ENCODE data around the gene SHB. TPM values are rescaled to one million over a fixed set of nuclear protein-coding genes. Genes with fewer than 3 reads are reported as not detected.
A peak's percentile ranks its signal among the peaks of the same experiment; 100 is the strongest.

SHB gene
- total and polyA plus RNA-seq, 2 donors = 4.9 to 5.5 TPM

DNA sequence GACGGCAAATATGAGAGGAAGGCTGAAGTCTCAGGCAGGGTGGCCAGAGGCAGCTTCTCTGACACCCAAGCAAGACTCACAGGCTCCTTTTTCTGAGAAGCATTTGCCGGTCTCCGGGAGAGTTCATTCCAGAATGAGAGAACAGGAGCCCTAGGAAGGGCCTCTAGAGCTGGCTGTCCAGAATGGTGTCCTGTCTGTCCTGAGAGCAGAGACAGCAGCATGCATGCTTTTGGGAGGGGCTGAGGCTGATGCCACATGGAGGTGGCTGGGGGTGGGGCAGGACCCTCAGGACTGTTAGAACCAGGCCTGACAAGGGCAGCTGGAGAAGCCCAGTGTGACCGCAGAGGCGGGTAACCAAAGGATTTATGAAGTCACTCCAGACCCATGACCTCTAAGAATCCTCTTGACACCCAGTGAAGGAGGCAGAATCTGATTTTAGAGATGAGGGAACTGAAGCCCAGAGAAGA is 60.0 kb downstream of the SHB start:
- no peak for DNase-seq (ENCODE audit: low read depth in 6 of 9, low spot score in 9 of 9)
- WGBS = 98% methylated on average over 5 of the region's 5 CpGs
- Histone ChIP-seq H3K27ac (ENCODE audit: low read depth in 1 of 2, low read length in 1 of 2) (no peak overlapping the region), H3K9me3 (ENCODE audit: control insufficient read depth in 2 of 2, insufficient read depth in 1 of 2, low read length in 1 of 2) (no peaks in the 10 kb centered on the region), H3K4me3 (ENCODE audit: low read length in 2 of 2) (no peak overlapping the region), H3K27me3 (ENCODE audit: control insufficient read depth in 2 of 2, insufficient read depth in 1 of 2, low read length in 1 of 2) (no peaks in the 10 kb centered on the region), H3K36me3 (ENCODE audit: control insufficient read depth in 2 of 2, insufficient read depth in 2 of 2, low read length in 1 of 2) (peaks cover 0 to 2% of the 10 kb centered on the region in 2 donors), H3K4me1 (ENCODE audit: control insufficient read depth in 2 of 2, insufficient read depth in 2 of 2, low read length in 2 of 2) (peaks cover 10 to 20% of the 10 kb centered on the region in 2 donors)

DNA sequence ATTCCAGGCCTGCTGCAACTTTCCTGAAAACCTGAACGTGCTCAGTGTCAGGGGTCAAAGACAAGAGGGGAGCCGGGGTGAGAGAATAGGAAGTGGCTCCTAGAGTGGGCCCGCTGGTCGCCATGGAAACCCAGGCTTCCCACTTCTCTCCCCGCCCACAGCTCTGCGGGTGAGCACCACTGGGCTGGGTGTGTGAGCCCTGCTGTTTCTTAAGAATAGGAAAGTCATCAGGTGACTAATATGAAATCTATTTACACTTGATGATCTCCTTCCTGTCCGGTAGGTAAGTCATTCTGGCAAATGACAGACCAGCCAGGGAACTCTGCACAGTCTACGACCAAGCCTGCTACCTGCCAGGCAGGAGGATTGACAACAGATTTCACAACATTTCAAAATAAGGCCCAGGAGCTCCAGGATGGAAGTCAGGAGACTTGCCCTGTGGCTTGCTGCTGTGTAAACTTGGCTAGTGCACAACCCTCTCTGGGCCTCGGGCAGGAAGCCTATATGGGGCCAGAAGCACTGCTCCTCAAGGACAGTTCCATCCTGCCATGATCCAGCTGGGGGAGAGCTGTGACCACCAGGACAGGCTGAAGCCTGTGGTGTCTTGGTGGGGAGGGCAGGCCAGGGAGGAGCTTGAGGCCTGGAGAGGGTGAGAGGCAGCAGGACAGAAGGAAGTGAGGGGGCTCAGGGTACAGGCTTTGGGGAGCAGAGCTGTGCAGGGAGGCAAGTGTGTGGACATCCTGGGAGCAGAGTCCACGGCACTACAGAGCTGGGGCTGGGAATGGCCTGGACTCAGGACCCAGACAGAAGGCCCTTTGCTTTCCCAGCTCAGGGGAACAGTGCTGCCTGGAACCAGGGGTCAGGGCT is 60.6 kb downstream of the SHB start:
- Histone ChIP-seq H3K4me1 (ENCODE audit: control insufficient read depth in 2 of 2, insufficient read depth in 2 of 2, low read length in 2 of 2) (peaks cover 10 to 25% of the 10 kb centered on the region in 2 donors), H3K9me3 (ENCODE audit: control insufficient read depth in 2 of 2, insufficient read depth in 1 of 2, low read length in 1 of 2) (no peaks in the 10 kb centered on the region), H3K36me3 (ENCODE audit: control insufficient read depth in 2 of 2, insufficient read depth in 2 of 2, low read length in 1 of 2) (peaks cover 0 to 2% of the 10 kb centered on the region in 2 donors), H3K27me3 (ENCODE audit: control insufficient read depth in 2 of 2, insufficient read depth in 1 of 2, low read length in 1 of 2) (no peaks in the 10 kb centered on the region), H3K4me3 (ENCODE audit: low read length in 2 of 2) (no peak overlapping the region), H3K27ac (ENCODE audit: low read depth in 1 of 2, low read length in 1 of 2) (peak overlapping the region in 1 of 2 donors; percentile 8)
- peak in 4 of 9 donors; percentile 42 to 73 (median 55) for DNase-seq (ENCODE audit: low read depth in 6 of 9, low spot score in 9 of 9)
- 25% methylated on average over 10 of the region's 10 CpGs for WGBS

- H3K4me3 ChIP-seq (ENCODE audit: low read length in 2 of 2) = no peak overlapping the region
- peaks cover 0 to 2% of the 10 kb centered on the region in 2 donors for H3K36me3 ChIP-seq (ENCODE audit: control insufficient read depth in 2 of 2, insufficient read depth in 2 of 2, low read length in 1 of 2)
- no peak overlapping the region for H3K27ac ChIP-seq (ENCODE audit: low read depth in 1 of 2, low read length in 1 of 2)
- H3K9me3 ChIP-seq (ENCODE audit: control insufficient read depth in 2 of 2, insufficient read depth in 1 of 2, low read length in 1 of 2) = no peaks in the 10 kb centered on the region
- DNase-seq (ENCODE audit: low read depth in 6 of 9, low spot score in 9 of 9) = no peak
- H3K27me3 ChIP-seq (ENCODE audit: control insufficient read depth in 2 of 2, insufficient read depth in 1 of 2, low read length in 1 of 2) = no peaks in the 10 kb centered on the region
- 98% methylated on average over 5 of the region's 5 CpGs for WGBS
- H3K4me1 ChIP-seq (ENCODE audit: control insufficient read depth in 2 of 2, insufficient read depth in 2 of 2, low read length in 2 of 2) = peaks cover 10 to 29% of the 10 kb centered on the region in 2 donors
Measured at GRCh38 chr9:38007016-38007415, 62.0 kb downstream of the SHB start.

DNA sequence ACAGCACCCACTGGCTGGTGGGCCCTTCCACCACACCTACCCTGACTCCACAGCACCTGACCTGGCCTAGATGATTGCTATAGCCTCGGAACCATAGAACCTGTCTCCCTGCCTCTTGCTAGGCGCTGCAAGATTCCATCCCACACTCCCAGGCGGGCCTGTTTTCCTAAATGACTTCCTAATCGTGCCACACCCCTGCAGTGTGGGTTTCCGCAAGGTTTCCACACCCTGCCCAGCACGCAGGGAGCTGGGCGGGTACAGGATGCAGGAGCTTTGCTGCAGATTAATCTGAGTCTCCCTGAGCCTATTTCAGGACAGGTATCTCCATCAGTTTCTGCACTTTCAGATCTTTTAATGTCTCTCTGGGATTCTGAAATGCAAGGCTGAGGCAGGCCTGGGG is 62.9 kb downstream of the SHB start:
- Histone ChIP-seq H3K27ac (ENCODE audit: low read depth in 1 of 2, low read length in 1 of 2) (no peak overlapping the region), H3K4me3 (ENCODE audit: low read length in 2 of 2) (no peak overlapping the region), H3K4me1 (ENCODE audit: control insufficient read depth in 2 of 2, insufficient read depth in 2 of 2, low read length in 2 of 2) (peaks cover 10 to 34% of the 10 kb centered on the region in 2 donors), H3K27me3 (ENCODE audit: control insufficient read depth in 2 of 2, insufficient read depth in 1 of 2, low read length in 1 of 2) (no peaks in the 10 kb centered on the region), H3K9me3 (ENCODE audit: control insufficient read depth in 2 of 2, insufficient read depth in 1 of 2, low read length in 1 of 2) (no peaks in the 10 kb centered on the region), H3K36me3 (ENCODE audit: control insufficient read depth in 2 of 2, insufficient read depth in 2 of 2, low read length in 1 of 2) (peaks cover 0 to 2% of the 10 kb centered on the region in 2 donors)
- WGBS = 92% methylated on average over 7 of the region's 7 CpGs
- no peak for DNase-seq (ENCODE audit: low read depth in 6 of 9, low spot score in 9 of 9)

DNA sequence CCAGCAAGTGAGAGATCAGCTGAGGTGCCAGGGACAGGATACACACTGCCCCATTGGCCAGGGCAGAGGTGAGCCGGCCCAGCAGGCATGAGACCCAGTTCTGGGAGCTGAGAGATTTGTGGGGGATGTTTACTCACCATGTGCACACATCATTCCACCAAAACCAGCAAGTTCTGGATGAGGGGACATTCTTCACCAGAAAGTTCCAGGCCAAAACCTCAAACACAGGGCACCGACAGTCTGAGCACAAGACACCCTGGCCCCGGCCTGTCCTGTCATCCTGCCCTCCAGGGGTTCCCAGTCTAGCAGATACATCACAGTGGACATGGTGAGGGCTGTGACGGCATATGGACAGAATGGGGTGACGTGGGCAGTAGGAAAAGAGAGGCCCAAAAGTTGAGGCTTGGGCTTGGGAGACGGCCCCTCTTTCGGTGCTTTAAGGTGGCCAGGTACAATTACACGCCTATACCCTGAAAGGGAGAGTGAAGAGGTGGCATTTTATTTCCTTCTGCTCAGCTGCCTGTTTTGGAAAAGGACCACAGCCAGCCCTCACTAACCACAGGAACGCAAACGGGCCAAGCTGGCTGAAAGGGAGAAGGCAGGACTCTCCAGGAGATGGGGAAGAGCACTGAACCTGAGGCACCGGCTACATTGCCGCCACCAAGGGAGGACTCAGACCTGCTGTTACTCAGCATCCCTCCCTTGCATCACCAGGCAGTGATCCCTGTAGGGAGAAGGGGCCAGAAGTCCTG is 64.0 kb downstream of the SHB start:
- no peak overlapping the region for H3K27ac ChIP-seq (ENCODE audit: low read depth in 1 of 2, low read length in 1 of 2)
- DNase-seq (ENCODE audit: low read depth in 6 of 9, low spot score in 9 of 9) = no peak
- peaks cover 0 to under 1% of the 10 kb centered on the region in 2 donors for H3K36me3 ChIP-seq (ENCODE audit: control insufficient read depth in 2 of 2, insufficient read depth in 2 of 2, low read length in 1 of 2)
- WGBS = 95% methylated on average over 12 of the region's 12 CpGs
- no peak overlapping the region for H3K4me3 ChIP-seq (ENCODE audit: low read length in 2 of 2)
- no peaks in the 10 kb centered on the region for H3K27me3 ChIP-seq (ENCODE audit: control insufficient read depth in 2 of 2, insufficient read depth in 1 of 2, low read length in 1 of 2)
- H3K9me3 ChIP-seq (ENCODE audit: control insufficient read depth in 2 of 2, insufficient read depth in 1 of 2, low read length in 1 of 2) = no peaks in the 10 kb centered on the region
- H3K4me1 ChIP-seq (ENCODE audit: control insufficient read depth in 2 of 2, insufficient read depth in 2 of 2, low read length in 2 of 2) = peaks cover 10 to 42% of the 10 kb centered on the region in 2 donors

DNA sequence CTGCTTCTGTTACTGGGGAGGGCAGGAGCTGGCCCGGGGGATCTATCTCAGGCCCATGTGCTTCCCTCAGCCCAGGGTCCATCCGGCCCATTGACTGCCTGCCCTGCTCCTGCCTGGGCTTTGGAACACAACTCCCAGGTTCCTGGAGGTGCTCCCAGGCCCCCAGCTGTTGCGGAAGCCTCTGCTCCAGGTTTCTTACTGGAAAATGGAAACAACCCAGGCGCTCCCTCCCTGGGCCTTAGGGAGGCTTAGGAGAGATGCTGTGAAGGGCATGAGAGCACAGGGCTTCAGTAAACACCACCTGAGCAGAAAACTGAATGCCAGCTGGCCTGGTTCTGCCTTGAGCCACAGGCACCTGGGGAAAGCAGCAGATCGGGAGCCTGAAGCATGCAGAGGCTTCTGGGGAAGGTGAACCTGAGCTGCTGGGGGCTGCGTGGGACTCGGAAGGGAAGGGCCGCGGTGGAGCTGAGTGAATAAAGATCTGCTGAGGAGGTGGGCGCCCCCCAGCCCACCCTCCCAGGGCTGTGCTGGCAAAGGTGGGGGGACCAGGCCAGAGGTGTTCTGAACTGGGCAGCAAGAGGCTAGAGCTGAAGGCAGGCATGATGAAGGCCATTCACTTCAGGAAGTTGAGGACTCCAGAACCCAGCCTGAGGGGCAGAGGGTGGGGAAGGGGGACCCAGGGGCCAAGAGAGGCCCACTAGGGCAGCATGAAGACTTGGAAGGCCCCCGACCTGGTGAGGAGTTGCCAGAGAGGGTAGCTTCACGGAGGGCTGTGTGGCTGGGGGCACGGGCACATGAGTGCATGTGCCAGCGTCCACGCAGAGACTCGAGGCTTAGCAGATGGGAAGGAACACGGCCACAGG is 64.8 kb downstream of the SHB start:
- Histone ChIP-seq H3K27me3 (ENCODE audit: control insufficient read depth in 2 of 2, insufficient read depth in 1 of 2, low read length in 1 of 2) (no peaks in the 10 kb centered on the region), H3K4me3 (ENCODE audit: low read length in 2 of 2) (no peak overlapping the region), H3K4me1 (ENCODE audit: control insufficient read depth in 2 of 2, insufficient read depth in 2 of 2, low read length in 2 of 2) (peaks cover 10 to 49% of the 10 kb centered on the region in 2 donors), H3K9me3 (ENCODE audit: control insufficient read depth in 2 of 2, insufficient read depth in 1 of 2, low read length in 1 of 2) (no peaks in the 10 kb centered on the region), H3K27ac (ENCODE audit: low read depth in 1 of 2, low read length in 1 of 2) (no peak overlapping the region), H3K36me3 (ENCODE audit: control insufficient read depth in 2 of 2, insufficient read depth in 2 of 2, low read length in 1 of 2) (no peaks in the 10 kb centered on the region)
- DNase-seq (ENCODE audit: low read depth in 6 of 9, low spot score in 9 of 9) = no peak
- 96% methylated on average over 17 of the region's 17 CpGs for WGBS

GRCh38 chr9:38003230-38003629 is 65.8 kb downstream of the SHB start:
- Histone ChIP-seq H3K4me3 (ENCODE audit: low read length in 2 of 2) (no peak overlapping the region), H3K4me1 (ENCODE audit: control insufficient read depth in 2 of 2, insufficient read depth in 2 of 2, low read length in 2 of 2) (peaks cover 5 to 49% of the 10 kb centered on the region in 2 donors), H3K36me3 (ENCODE audit: control insufficient read depth in 2 of 2, insufficient read depth in 2 of 2, low read length in 1 of 2) (no peaks in the 10 kb centered on the region), H3K9me3 (ENCODE audit: control insufficient read depth in 2 of 2, insufficient read depth in 1 of 2, low read length in 1 of 2) (no peaks in the 10 kb centered on the region), H3K27ac (ENCODE audit: low read depth in 1 of 2, low read length in 1 of 2) (no peak overlapping the region), H3K27me3 (ENCODE audit: control insufficient read depth in 2 of 2, insufficient read depth in 1 of 2, low read length in 1 of 2) (no peaks in the 10 kb centered on the region)
- DNase-seq (ENCODE audit: low read depth in 6 of 9, low spot score in 9 of 9) = no peak
- WGBS = 75% methylated on average over 8 of the region's 8 CpGs

- H3K4me3 ChIP-seq (ENCODE audit: low read length in 2 of 2) = no peak overlapping the region
- 90% methylated on average over 7 of the region's 7 CpGs for WGBS
- no peak for DNase-seq (ENCODE audit: low read depth in 6 of 9, low spot score in 9 of 9)
- no peaks in the 10 kb centered on the region for H3K27me3 ChIP-seq (ENCODE audit: control insufficient read depth in 2 of 2, insufficient read depth in 1 of 2, low read length in 1 of 2)
- H3K27ac ChIP-seq (ENCODE audit: low read depth in 1 of 2, low read length in 1 of 2) = no peak overlapping the region
- H3K4me1 ChIP-seq (ENCODE audit: control insufficient read depth in 2 of 2, insufficient read depth in 2 of 2, low read length in 2 of 2) = peaks cover 0 to 42% of the 10 kb centered on the region in 2 donors
- H3K9me3 ChIP-seq (ENCODE audit: control insufficient read depth in 2 of 2, insufficient read depth in 1 of 2, low read length in 1 of 2) = no peaks in the 10 kb centered on the region
- H3K36me3 ChIP-seq (ENCODE audit: control insufficient read depth in 2 of 2, insufficient read depth in 2 of 2, low read length in 1 of 2) = no peaks in the 10 kb centered on the region
Measured at GRCh38 chr9:38001430-38001829, 67.6 kb downstream of the SHB start.
